Panc1 (cell line): ENCODE results near the gene LILRA2.
"Not testable (repeated sequence)": the region's sequence is repeated elsewhere in the genome, so short reads cannot be mapped to it uniquely, and the experiment has no call there.

Experiments
- POLR2AphosphoS5 ChIP-seq: IDR thresholded peaks from 2 replicates; pipeline ENCODE4 v1.6.1; 2012; ENCODE audit warnings: mild to moderate bottlenecking, low read depth, low read length, moderate library complexity
- REST ChIP-seq, 2 experiments: IDR thresholded peaks; 2 replicates each; pipeline ENCODE4 v1.6.1; 2011 to 2012; ENCODE audit warnings: low read depth in 2 of 2, control low read depth in 1 of 2, low read length in 1 of 2, mild to moderate bottlenecking in 1 of 2, moderate library complexity in 1 of 2; ENCODE audit not compliant: insufficient read depth in 1 of 2
- SIN3A ChIP-seq: IDR thresholded peaks from 2 replicates; pipeline ENCODE4 v1.6.1; 2012; ENCODE audit warnings: low read depth, mild to moderate bottlenecking, low read length, moderate library complexity, borderline replicate concordance; ENCODE audit not compliant: insufficient read depth
- TCF7L2 ChIP-seq: IDR thresholded peaks from 2 replicates; pipeline ENCODE4 v1.6.1; 2011; ENCODE audit warnings: mild to moderate bottlenecking, low read depth, low read length, inconsistent platforms
- TF ChIP-seq, protein P1 (sequence below): fragments of 450-650 bp; IDR thresholded peaks from 2 replicates; pipeline ENCODE4 v1.5.1; 2017; ENCODE audit warnings: mild to moderate bottlenecking

DNA sequence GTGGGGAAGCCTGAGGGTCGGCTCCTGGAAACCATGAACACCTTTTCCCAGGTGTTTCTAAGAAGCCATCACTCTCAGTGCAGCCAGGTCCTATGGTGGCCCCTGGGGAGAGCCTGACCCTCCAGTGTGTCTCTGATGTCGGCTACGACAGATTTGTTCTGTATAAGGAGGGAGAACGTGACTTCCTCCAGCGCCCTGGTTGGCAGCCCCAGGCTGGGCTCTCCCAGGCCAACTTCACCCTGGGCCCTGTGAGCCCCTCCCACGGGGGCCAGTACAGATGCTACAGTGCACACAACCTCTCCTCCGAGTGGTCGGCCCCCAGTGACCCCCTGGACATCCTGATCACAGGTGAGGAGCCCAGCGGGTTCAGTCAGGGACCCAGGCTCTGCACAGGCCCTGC lies 1.6 kb downstream of the LILRA2 start:
- TF ChIP-seq, protein P1, sequence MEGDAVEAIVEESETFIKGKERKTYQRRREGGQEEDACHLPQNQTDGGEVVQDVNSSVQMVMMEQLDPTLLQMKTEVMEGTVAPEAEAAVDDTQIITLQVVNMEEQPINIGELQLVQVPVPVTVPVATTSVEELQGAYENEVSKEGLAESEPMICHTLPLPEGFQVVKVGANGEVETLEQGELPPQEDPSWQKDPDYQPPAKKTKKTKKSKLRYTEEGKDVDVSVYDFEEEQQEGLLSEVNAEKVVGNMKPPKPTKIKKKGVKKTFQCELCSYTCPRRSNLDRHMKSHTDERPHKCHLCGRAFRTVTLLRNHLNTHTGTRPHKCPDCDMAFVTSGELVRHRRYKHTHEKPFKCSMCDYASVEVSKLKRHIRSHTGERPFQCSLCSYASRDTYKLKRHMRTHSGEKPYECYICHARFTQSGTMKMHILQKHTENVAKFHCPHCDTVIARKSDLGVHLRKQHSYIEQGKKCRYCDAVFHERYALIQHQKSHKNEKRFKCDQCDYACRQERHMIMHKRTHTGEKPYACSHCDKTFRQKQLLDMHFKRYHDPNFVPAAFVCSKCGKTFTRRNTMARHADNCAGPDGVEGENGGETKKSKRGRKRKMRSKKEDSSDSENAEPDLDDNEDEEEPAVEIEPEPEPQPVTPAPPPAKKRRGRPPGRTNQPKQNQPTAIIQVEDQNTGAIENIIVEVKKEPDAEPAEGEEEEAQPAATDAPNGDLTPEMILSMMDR, result not testable (repeated sequence)
- not testable (repeated sequence) for TF ChIP-seq POLR2AphosphoS5; TCF7L2; REST (IDR thresholded peaks at IDR 0.05; ENCODE audit: insufficient read depth in 1 of 2, low read depth in 2 of 2, low read length in 1 of 2); SIN3A
